HEK293 (cell line): ENCODE measurements around the gene MRPL44.

Experiments
- CTCF ChIA-PET: fragments of 350-600 bp; formaldehyde crosslinking; extraction: SDS; loops from one replicate; lab custom pipeline; 2021; ENCODE audit warnings: antibody characterized with exemption; lab: Yijun Ruan, JAX
- POLR2A ChIA-PET: fragments of 300-600 bp; formaldehyde crosslinking; extraction: SDS; loops from one replicate; lab custom pipeline; 2020; ENCODE audit warnings: antibody characterized with exemption, inconsistent platforms; lab: Yijun Ruan, JAX
- H3K27ac ChIP-seq: fragments of 200-500 bp; sonication (Bioruptor generic); 2 replicates; pipeline ENCODE4 v1.5.1; 2014; ENCODE audit warnings: low read depth, low read length, control low read depth, inconsistent platforms; ENCODE audit errors: extremely low read depth
- H3K36me3 ChIP-seq, 2 experiments: fragments of 200-500 bp in 1 of 2; sonication (Bioruptor generic) in 1 of 2; 1 replicate in 1 of 2; 2 replicates in 1 of 2; pipeline ENCODE4 v1.5.1; 2014 to 2017; ENCODE audit warnings: inconsistent platforms in 2 of 2, low read length in 2 of 2; ENCODE audit not compliant: control insufficient read depth in 2 of 2, insufficient read depth in 1 of 2
- H3K4me1 ChIP-seq: fragments of 200-500 bp; sonication (Bioruptor generic); 2 replicates; pipeline ENCODE4 v1.5.1; 2014; ENCODE audit warnings: mild to moderate bottlenecking, low read length, inconsistent platforms; ENCODE audit not compliant: control insufficient read depth, insufficient read depth
- H3K4me3 ChIP-seq: 2 replicates; pipeline ENCODE4 v1.5.1; 2011; ENCODE audit warnings: low read depth, mild to moderate bottlenecking, control low read depth, low read length, moderate library complexity
- H3K9me3 ChIP-seq: fragments of 200-500 bp; sonication (Bioruptor generic); 2 replicates; pipeline ENCODE4 v1.5.1; 2014; ENCODE audit warnings: low read depth, low read length, inconsistent platforms; ENCODE audit not compliant: control insufficient read depth, insufficient read depth
- BCL6B ChIP-seq: fragments of 450-650 bp; formaldehyde crosslinking; IDR thresholded peaks from 2 replicates; pipeline ENCODE4 v1.5.1; 2017; ENCODE audit warnings: missing biosample characterization, missing genetic modification characterization
- HOXA7 ChIP-seq: sonication (generic); formaldehyde crosslinking; IDR thresholded peaks from 2 replicates; pipeline ENCODE4 v1.8.1; 2022; ENCODE audit warnings: missing genetic modification reagents, borderline replicate concordance
- HOXD13 ChIP-seq: sonication (generic); formaldehyde crosslinking; IDR thresholded peaks from 2 replicates; pipeline ENCODE4 v1.8.0; 2022; ENCODE audit warnings: missing genetic modification reagents, borderline replicate concordance
- KLF16 ChIP-seq: fragments of 450-650 bp; formaldehyde crosslinking; IDR thresholded peaks from 2 replicates; pipeline ENCODE4 v1.5.1; 2017; ENCODE audit warnings: missing biosample characterization, missing genetic modification characterization
- MEIS1 ChIP-seq: sonication (generic); formaldehyde crosslinking; IDR thresholded peaks from 2 replicates; pipeline ENCODE4 v1.8.1; 2022; ENCODE audit warnings: missing genetic modification reagents, mild to moderate bottlenecking, borderline replicate concordance
- WT1 ChIP-seq: fragments of 450-650 bp; formaldehyde crosslinking; IDR thresholded peaks from 2 replicates; pipeline ENCODE4 v1.5.1; 2016; ENCODE audit warnings: missing biosample characterization, missing genetic modification characterization
- ZBTB1 ChIP-seq: fragments of 450-650 bp; formaldehyde crosslinking; IDR thresholded peaks from 2 replicates; pipeline ENCODE4 v1.5.1; 2016; ENCODE audit warnings: missing biosample characterization, missing genetic modification characterization
- ZIC2 ChIP-seq: fragments of 450-650 bp; formaldehyde crosslinking; IDR thresholded peaks from 2 replicates; pipeline ENCODE4 v1.5.1; 2016; ENCODE audit warnings: missing biosample characterization, missing genetic modification characterization
- ZNF138 ChIP-seq: fragments of 450-650 bp; formaldehyde crosslinking; IDR thresholded peaks from 2 replicates; pipeline ENCODE4 v1.5.1; 2016; ENCODE audit warnings: missing biosample characterization, missing genetic modification characterization, borderline replicate concordance
- ZNF148 ChIP-seq: fragments of 450-650 bp; formaldehyde crosslinking; IDR thresholded peaks from 2 replicates; pipeline ENCODE4 v1.5.0; 2017; ENCODE audit warnings: missing biosample characterization, missing genetic modification characterization, borderline replicate concordance
- ZNF19 ChIP-seq: fragments of 450-650 bp; formaldehyde crosslinking; IDR thresholded peaks from 2 replicates; pipeline ENCODE4; 2016; ENCODE audit warnings: missing biosample characterization, missing genetic modification characterization, low read depth
- ZNF223 ChIP-seq: fragments of 450-650 bp; formaldehyde crosslinking; IDR thresholded peaks from 2 replicates; pipeline ENCODE4 v1.5.1; 2016; ENCODE audit warnings: missing biosample characterization, missing genetic modification characterization
- ZNF280C ChIP-seq: fragments of 450-650 bp; formaldehyde crosslinking; IDR thresholded peaks from 2 replicates; pipeline ENCODE4 v1.5.1; 2016; ENCODE audit warnings: missing biosample characterization, missing genetic modification characterization
- ZNF302 ChIP-seq: fragments of 450-650 bp; formaldehyde crosslinking; IDR thresholded peaks from 2 replicates; pipeline ENCODE4 v1.5.1; 2016; ENCODE audit warnings: missing biosample characterization, missing genetic modification characterization, low read depth
- ZNF324 ChIP-seq: fragments of 450-650 bp; formaldehyde crosslinking; IDR thresholded peaks from 2 replicates; pipeline ENCODE4 v1.5.1; 2016; ENCODE audit warnings: missing biosample characterization, missing genetic modification characterization
- ZNF513 ChIP-seq: fragments of 450-650 bp; IDR thresholded peaks from 2 replicates; pipeline ENCODE4 v1.5.1; 2018; ENCODE audit warnings: missing biosample characterization, missing genetic modification characterization
- ZNF518A ChIP-seq: fragments of 450-650 bp; formaldehyde crosslinking; conservative IDR thresholded peaks from 2 replicates; pipeline ENCODE4 v1.5.1; 2016; ENCODE audit warnings: low read depth, missing biosample characterization, missing genetic modification characterization
- ZNF549 ChIP-seq: fragments of 450-650 bp; IDR thresholded peaks from 2 replicates; pipeline ENCODE4 v1.5.1; 2018; ENCODE audit warnings: missing biosample characterization, missing genetic modification characterization, mild to moderate bottlenecking, inconsistent platforms, moderate library complexity
- ZNF558 ChIP-seq: fragments of 450-650 bp; formaldehyde crosslinking; IDR thresholded peaks from 2 replicates; pipeline ENCODE4 v1.5.1; 2016; ENCODE audit warnings: missing biosample characterization, missing genetic modification characterization
- ZNF585B ChIP-seq: fragments of 450-650 bp; formaldehyde crosslinking; IDR thresholded peaks from 2 replicates; pipeline ENCODE4 v1.5.1; 2016; ENCODE audit warnings: missing biosample characterization, missing genetic modification characterization
- ZNF777 ChIP-seq: fragments of 450-650 bp; formaldehyde crosslinking; IDR thresholded peaks from 2 replicates; pipeline ENCODE4 v1.5.1; 2017; ENCODE audit warnings: missing biosample characterization, missing genetic modification characterization, borderline replicate concordance
- ZNF792 ChIP-seq: fragments of 450-650 bp; formaldehyde crosslinking; IDR thresholded peaks from 2 replicates; pipeline ENCODE4 v1.5.1; 2016; ENCODE audit warnings: missing biosample characterization, missing genetic modification characterization

Gene MRPL44

GRCh38 chr2:223957092-223957851, at the start of gene MRPL44:
MRPL44 (plus strand) TSS chr2:223957463; CDS start chr2:223957473, 10 bp downstream.
- ChIA-PET POLR2A (interaction anchor here (0.5 kb wide), 1 partner anchor 355 kb away, joined by 3 read pairs; the partner anchor contains the start of gene SCG2), CTCF (interaction anchor here (0.7 to 1.7 kb wide), 4 partner anchors 13 to 281 kb away, joined by 3 to 7 read pairs (median 6); no protein-coding TSS in a partner anchor)
- no peaks in the 10 kb centered on the region for H3K9me3 ChIP-seq
- H3K4me1 ChIP-seq = peaks cover 16% of the 10 kb centered on the region
- H3K27ac ChIP-seq = peak within 1 kb of the TSS; percentile 50; the same call in 1 of the 2 replicates
- H3K36me3 ChIP-seq = peaks cover 13 to 30% of the 10 kb centered on the region in 2 experiments
- peak within 1 kb of the TSS; percentile 61 for H3K4me3 ChIP-seq
- peak; percentile 40; the same call in 1 of the 2 replicates for TF ChIP-seq ZNF513 (tag by site-specific recombination)
- peak; percentile 55 for TF ChIP-seq WT1 (tag by site-specific recombination)
- no peak for TF ChIP-seq ZNF148 (tag by site-specific recombination)
- TF ChIP-seq ZNF518A (tag by site-specific recombination) = peak; percentile 80
- peak; percentile 84; the same call in 1 of the 2 replicates for TF ChIP-seq ZNF777
- TF ChIP-seq ZNF19 = 0 out of 2 replicates have a peak, but pooled peaks have one; percentile 6
- 0 out of 2 replicates have a peak, but pooled peaks have one; percentile 9 for TF ChIP-seq ZBTB1 (tag by site-specific recombination)
- TF ChIP-seq ZNF549 (tag by site-specific recombination) = no peak
- TF ChIP-seq ZNF585B = peak; percentile 39; the same call in 1 of the 2 replicates
- TF ChIP-seq ZNF280C (tag by site-specific recombination) = no peak
- TF ChIP-seq BCL6B (tag by site-specific recombination) = no peak
- no peak for TF ChIP-seq ZNF223 (tag by site-specific recombination)
- TF ChIP-seq MEIS1 (CRISPR knock-in tag) = no peak
- 0 out of 2 replicates have a peak, but pooled peaks have one; percentile 11 for TF ChIP-seq ZIC2 (tag by site-specific recombination)
- 0 out of 2 replicates have a peak, but pooled peaks have one; percentile 39 for TF ChIP-seq ZNF792 (tag by site-specific recombination)
- 0 out of 2 replicates have a peak, but pooled peaks have one; percentile 37 for TF ChIP-seq ZNF138 (tag by site-specific recombination)
- TF ChIP-seq ZNF558 (tag by site-specific recombination) = peak; percentile 45; the same call in 1 of the 2 replicates
- peak; percentile 85; the same call in 1 of the 2 replicates for TF ChIP-seq ZNF302 (tag by site-specific recombination)
- TF ChIP-seq KLF16 (tag by site-specific recombination) = peak; percentile 96
- TF ChIP-seq HOXD13 = 0 out of 2 replicates have a peak, but pooled peaks have one; percentile 57
- no peak for TF ChIP-seq HOXA7
- TF ChIP-seq ZNF324 (tag by site-specific recombination) = peak; percentile 92; the same call in 1 of the 2 replicates
